Hepatocyte (in vitro differentiated cells): ENCODE results near the gene ACAD8.

Experiments
- CTCF ChIP-seq: fragments of 200-600 bp; sonication (generic); IDR thresholded peaks from 2 replicates; pipeline ENCODE4 v1.5.1; 2016; ENCODE audit warnings: antibody characterized with exemption, mild to moderate bottlenecking; ENCODE audit not compliant: poor library complexity
- EZH2 ChIP-seq: fragments of 200-600 bp; sonication (generic); IDR thresholded peaks from 2 replicates; pipeline ENCODE4 v1.6.1; 2016; ENCODE audit warnings: antibody characterized with exemption, mild to moderate bottlenecking, borderline replicate concordance
- EZH2phosphoT487 ChIP-seq: fragments of 200-600 bp; sonication (generic); IDR thresholded peaks from one replicate; pipeline ENCODE4 v1.6.1; 2018; ENCODE audit warnings: antibody characterized with exemption, mild to moderate bottlenecking, low read depth, moderate library complexity; ENCODE audit not compliant: unreplicated experiment, severe bottlenecking

DNA sequence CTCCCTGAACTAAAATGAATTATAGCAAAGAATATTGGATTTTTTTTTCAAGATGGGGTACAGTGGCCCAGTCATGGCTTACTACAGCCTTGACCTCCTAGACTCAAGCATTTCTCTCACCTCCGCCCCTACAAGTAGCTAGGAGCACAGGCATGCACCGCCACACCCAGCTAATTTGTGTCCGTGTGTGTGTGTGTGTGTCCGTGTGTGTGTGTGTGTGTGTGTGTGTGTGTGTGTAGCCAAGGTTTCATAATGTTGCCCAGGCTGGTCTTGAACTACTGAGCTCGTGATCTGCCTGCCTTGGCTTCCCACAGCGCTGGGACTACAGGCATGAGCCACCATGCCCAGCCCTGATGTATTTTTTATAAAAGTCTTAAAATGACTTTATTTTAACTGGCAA lies 12.8 kb upstream of the ACAD8 start:
- TF ChIP-seq CTCF (no peak), EZH2phosphoT487 (no peak), EZH2 (no peak)
